GM19455 (cell line): ENCODE data around the gene SLC25A24.
"Not testable (repeated sequence)": the region's sequence is repeated elsewhere in the genome, so short reads cannot be mapped to it uniquely, and the experiment has no call there.

Experiments
- ATAC-seq: cut with Tn5 transposase; IDR thresholded peaks from one replicate; pipeline ENCODE4 v1.9.1; 2021; ENCODE audit not compliant: unreplicated experiment

The SLC25A24 gene

GRCh38 chr1:108199781-108200686 lies at the start of gene SLC25A24:
SLC25A24 (minus strand) TSS chr1:108200343; CDS start chr1:108200138, 205 bp downstream.
- peak; percentile 89 for ATAC-seq

- ATAC-seq, result not testable (repeated sequence)
Observed at GRCh38 chr1:108243976-108244375, 43.8 kb upstream of the SLC25A24 start, which contains the start of gene NBPF4. NBPF4 (minus strand) TSS chr1:108244076; CDS start chr1:108243761, 315 bp downstream.

DNA sequence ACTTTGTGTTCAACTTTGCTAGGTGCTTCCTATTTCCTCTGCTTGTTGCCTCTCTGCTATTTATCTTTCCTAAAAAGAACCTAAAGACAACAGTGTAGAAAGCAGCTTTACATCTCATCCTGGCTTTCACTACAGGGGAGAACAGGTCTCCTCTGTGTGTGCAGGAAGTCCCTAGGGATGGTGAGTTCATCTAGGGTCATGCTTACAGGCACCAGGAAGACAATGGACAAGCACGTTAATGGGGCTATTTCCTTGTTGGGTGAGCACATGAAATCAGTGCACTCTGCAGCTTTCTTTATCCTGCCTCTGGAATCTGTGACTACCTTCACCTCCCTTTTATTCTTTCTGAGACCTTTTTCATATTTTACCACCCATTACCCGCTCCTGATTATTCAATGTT lies 39.3 kb upstream of the SLC25A24 start:
- not testable (repeated sequence) for ATAC-seq

DNA sequence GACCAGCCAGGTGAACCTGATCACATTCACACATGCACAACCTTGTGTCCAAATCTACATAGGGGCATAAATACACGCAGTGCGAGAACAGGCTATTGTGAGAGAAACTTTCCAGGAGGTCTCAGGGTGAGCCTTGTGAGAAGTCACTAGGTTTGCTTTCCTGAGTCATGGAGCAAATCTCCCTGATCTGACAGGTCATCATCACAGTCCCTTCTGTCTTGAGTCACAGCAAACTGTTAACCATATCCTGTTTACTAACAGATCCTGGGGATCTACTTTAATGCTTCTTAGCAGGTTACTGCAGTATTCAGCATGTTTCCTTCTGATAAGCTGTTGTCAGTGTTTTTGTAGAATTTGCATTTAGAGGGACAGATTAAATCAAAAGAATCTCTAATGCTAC lies 35.2 kb upstream of the SLC25A24 start:
- not testable (repeated sequence) for ATAC-seq

DNA sequence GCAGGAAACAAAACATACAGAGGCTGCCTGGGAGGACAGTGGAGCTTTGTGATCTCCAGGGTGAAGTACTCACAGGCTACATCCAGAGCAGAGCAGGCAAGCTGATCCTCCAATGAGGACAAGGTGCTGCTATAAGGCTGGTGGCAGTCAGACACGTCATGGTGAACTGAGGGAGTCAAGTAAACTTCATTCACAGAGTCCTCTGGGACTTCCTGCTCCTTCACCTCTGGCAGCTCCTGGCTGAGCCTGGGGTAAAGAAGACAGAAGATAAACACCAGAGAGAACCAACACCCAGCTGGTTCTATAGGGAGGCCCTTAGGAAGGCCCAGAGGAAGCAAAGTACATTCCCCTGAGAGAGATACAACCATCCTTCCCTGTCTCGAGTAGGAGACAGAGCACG lies 32.0 kb upstream of the SLC25A24 start:
- not testable (repeated sequence) for ATAC-seq

GRCh38 chr1:108229976-108230375 lies 29.8 kb upstream of the SLC25A24 start:
- ATAC-seq, result not testable (repeated sequence)

DNA sequence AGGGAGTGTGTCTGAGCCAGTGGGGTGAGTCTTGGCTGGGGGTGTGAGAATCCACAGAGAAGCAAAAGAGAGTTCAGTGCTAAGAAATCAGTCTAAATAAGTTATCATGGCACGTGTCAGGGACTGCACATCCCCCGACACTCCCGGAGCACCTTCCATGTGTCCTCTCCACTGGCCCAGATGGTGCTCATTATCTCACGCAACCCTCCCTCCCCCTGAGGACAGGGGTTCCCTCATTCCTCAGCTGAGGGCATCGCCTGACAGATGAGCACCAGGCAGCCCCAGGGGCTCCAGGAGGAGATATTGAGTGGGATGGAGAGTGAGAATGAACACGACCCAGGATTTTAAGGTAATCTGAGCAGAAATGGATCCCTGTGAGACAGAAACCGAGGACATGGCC lies 27.6 kb upstream of the SLC25A24 start:
- ATAC-seq, result not testable (repeated sequence)

GRCh38 chr1:108226855-108227254 lies 26.7 kb upstream of the SLC25A24 start:
- ATAC-seq, result not testable (repeated sequence)

DNA sequence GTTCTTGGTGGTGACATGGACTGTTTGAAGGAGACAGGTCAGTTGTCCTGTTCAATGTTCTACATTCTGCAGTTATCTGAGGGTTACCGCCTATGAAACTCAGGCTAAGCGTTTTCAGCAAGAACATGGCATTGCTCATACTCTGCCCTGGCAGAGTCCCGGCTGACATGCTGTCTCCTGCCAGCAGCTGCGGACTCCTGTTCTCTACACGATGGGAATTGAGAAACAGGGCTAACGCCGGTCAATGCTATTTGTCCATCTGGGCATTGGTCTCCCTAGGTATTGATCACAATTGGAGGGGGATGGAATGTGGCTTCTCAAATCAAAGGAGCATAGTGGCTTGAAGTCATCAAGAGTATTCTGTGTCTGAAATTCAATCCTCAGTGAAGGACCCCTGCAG lies 23.1 kb upstream of the SLC25A24 start:
- not testable (repeated sequence) for ATAC-seq

GRCh38 chr1:108217515-108218174 lies 17.5 kb upstream of the SLC25A24 start:
- not testable (repeated sequence) for ATAC-seq

DNA sequence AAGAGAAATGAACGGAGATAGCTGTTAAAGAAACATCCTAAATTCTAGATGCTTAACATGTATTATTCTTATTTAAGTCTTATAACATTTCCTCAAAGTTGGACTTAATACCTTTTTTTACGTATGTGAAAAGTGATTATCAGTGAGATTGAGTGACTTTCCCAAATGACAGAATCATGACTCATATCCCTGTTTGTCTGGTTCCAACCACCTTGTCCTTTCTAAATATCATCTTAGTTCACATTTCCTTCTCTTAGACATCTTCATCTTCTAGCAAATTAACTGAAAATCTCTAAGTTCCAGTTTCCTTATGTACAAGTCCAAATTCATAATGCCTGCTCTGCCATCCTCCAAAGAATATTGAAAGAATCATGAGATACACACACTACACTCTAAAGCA lies 16.9 kb upstream of the SLC25A24 start:
- ATAC-seq, result not testable (repeated sequence)

DNA sequence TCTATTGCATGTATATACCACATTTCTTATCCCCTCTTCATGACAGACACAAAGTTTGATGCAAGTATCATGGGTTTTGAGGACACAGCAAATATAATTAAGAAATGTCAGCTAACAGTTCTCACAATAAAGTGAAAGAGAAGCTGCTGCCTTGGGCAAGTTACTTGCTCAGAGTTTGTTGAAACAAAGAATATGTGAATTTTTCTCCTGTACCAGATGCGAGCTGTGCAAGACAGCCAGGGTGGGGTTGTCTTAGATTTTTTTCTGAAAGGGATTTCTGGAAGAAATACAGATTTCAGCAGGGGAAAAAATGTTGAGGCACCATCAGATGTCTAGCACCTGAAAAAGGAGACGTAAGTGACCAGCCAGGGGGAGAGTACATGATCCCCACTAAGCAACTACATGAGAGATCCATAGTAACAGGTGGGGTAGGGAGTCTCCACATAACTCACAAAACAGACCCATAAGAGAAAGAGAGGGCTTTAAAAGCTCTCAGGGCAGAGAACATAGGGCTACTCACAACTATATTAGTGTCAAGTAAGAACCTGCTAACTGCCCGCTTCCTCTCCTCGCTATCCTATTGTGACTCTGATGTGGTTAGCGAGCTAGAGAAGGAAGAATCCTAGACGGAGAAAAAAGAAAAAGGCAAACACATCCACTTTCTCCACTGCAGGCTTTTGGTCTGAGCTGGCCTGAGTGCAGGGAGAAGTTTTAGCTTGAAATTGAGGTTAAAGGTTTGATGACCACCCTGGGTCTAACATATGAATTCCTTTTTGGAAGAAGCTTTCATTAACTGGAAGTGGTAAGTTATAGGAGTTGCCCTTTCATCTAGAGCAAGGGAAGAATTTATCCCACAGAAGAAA lies 16.1 kb upstream of the SLC25A24 start:
- ATAC-seq, result not testable (repeated sequence)

DNA sequence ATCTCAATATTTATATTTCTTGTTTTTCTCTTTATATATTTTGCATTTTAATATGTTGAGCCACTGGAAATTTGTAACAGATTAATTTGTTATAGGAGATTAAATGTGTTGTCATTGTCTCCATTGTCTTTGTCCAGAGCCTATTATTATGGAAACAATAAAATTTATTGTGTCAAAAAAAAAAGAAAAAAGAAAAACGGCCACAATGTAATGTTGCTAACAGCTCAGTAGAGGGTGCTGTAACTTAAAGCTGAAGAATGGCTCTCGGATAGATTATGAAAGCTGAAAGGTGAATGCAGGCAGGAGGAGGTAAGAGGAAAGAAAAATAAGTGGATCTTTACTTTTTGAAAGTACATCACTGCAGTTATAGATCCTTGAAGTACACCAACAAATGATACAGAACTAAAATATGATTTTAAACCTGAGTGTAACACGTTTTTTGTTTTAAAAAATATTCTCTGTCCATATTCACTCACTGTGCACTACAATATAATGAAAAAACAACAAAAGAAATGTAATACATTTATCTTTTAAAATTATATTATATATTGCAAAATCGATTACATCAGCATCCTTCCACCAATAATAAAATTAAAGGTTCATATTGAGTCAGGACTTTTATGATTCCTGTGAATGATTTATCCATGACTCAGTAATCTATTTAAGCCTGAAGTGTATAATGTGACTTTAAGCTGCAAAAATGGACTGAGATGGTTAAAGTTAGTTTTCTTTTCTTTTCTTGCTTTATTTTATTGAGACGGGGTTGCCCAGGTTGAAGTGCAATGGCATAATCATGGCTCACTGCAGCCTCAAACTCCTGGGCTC lies 14.7 kb upstream of the SLC25A24 start:
- not testable (repeated sequence) for ATAC-seq

GRCh38 chr1:108211014-108211413 lies 10.9 kb upstream of the SLC25A24 start:
- no peak for ATAC-seq

GRCh38 chr1:108209456-108210108 lies 9.4 kb upstream of the SLC25A24 start:
- ATAC-seq, result no peak

- ATAC-seq, result no peak
Observed at GRCh38 chr1:108208724-108209446, 8.7 kb upstream of the SLC25A24 start.

DNA sequence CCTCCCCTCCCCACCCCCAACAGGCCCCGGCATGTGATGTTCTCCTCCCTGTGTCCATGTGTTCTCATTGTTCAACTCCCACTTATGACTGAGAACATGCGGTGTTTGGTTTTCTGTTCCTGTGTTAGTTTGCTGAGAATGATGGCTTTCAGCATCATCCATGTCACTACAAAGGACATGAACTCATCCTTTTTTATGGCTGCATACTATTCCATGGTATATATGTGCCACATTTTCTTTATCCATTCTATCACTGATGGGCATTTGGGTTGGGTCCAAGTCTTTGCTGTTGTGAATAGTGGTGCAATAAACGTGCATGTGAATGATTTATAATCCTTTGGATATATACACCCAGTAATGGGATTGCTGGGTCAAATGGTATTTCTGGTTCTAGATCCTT lies 3.4 kb upstream of the SLC25A24 start:
- not testable (repeated sequence) for ATAC-seq

GRCh38 chr1:108201687-108202086 lies 1.5 kb upstream of the SLC25A24 start:
- ATAC-seq, result no peak

- no peak for ATAC-seq
Observed at GRCh38 chr1:108200687-108201051, 526 bp upstream of the SLC25A24 start.
